GM19351 (cell line): ENCODE results near the gene CCBE1.
A peak's percentile ranks its signal among the peaks of the same experiment; 100 is the strongest.
"Not testable (repeated sequence)": the region's sequence is repeated elsewhere in the genome, so short reads cannot be mapped to it uniquely, and the experiment has no call there.

Experiments
- ATAC-seq: cut with Tn5 transposase; IDR thresholded peaks from one replicate; pipeline ENCODE4 v1.9.1; 2021; ENCODE audit warnings: mild to moderate bottlenecking, moderate library complexity; ENCODE audit not compliant: unreplicated experiment

The CCBE1 gene

DNA sequence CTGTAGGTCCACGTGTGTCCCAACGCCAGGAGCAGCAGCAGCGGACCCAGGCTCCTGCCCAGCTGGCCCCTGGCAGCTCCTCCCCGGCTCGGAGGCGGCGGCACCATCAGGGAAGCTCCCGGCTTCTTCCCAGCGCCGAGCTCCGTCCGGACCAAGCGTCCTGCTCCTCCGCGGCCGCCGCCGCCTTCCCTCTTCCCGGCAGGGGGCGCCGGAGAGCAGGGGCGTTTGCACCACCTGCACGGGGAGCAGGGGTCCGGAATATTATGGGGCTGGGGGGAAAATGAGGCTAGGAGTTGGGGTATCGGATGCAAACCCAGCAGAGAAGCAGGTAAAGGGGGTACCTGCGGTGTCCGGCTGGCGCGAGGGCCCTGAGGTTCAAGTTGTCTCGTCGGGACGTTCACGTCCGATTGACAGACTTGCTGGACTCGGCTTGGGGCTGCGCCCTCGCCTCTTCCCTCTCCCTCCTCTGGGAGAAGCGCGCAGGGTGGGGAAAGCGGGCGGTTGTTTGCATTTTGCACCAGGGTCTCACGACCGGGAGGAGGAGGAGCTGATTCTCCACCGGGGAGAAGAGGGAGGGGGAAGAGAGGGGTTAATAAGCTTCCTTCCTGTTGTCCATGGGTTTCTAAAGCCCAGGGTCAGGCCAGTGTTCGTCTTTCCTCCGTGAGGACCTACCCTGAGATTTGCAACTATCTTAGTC lies at the start of gene CCBE1:
TSS of gene CCBE1 (minus strand) at position 188 of the 697 bp plus-strand sequence.
- ATAC-seq: peak; percentile 79

DNA sequence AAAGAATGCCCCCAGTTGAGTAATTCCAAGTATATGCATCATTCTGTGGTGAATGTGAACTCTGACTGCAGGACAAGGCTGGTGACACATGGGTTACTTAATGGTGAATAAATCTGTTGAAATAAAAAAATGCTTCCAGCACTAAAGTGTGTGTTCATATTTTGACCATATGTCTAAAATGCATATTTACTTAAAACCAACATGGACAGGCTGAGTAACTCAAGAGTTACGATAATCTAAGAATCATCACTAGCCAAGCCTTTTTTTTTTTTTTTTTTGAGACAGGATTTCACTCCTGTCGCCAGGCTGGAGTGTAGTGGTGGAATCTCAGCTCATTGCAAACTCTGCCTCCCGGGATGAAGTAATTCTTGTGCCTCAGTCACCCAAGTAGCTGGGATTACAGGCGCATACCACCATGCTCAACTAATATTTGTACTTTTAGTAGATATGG lies 47.1 kb upstream of the CCBE1 start:
- no peak for ATAC-seq

GRCh38 chr18:59743566-59743965 lies 46.3 kb upstream of the CCBE1 start:
- ATAC-seq: no peak

DNA sequence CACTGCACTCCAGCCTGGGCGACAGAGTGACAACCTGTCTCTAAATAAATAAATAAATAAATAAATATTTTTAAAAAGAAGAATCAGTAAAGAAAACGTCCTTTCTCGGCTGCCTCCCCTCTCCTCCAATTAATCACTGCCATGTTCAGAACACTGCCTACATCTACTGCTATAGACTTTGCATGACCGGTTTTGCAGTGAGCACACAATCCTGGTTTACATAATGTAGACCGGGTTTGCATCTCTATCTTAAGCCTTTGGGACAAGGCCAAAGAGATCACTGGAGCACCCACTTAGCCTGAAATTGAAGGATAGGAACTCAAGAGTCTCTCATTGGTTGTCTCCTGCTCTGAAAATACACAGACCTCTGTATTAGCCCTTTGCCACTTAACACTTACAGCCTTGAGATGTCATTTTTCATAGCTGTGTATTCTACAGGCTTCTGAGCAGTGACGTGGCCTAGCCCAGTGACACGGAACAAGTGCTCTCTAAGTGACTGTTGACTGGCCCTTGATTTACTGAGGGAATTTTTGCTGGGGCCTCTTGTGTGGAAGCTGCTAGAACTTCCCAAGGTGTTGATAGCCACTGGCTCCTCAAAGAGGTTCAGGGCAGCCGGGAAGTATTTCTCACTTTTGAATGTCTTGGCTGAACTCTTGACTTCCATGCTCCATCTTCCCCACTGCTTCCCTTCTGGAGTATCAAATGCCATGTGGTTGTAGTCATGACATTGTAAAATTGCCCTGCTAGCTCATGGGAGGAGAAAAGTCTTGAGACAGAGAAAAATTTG lies 45.3 kb upstream of the CCBE1 start:
- ATAC-seq: no peak

DNA sequence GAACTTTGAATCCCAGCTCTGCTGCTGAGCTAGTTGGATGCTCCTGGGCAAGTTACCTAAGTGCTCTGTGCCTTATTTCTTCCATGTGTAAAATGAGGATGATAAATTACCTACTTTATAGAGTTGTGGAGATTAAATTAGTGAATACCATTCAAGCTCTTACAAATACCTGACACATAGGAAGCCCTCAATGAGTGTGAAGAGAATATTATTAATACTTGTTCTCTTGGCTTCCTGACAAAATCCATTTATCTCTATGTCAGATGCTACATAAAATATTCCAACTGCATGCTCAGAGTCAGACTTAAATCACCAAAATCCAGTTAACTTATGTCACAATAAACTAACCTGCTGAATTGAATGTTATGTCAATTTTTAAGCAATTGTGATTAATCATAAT lies 42.9 kb upstream of the CCBE1 start:
- ATAC-seq: no peak

- no peak for ATAC-seq
Measured at GRCh38 chr18:59737776-59738300, 40.6 kb upstream of the CCBE1 start.

- not testable (repeated sequence) for ATAC-seq
Measured at GRCh38 chr18:59737335-59737734, 40.1 kb upstream of the CCBE1 start.

GRCh38 chr18:59736061-59736460 lies 38.8 kb upstream of the CCBE1 start:
- ATAC-seq: no peak

GRCh38 chr18:59735269-59735860 lies 38.1 kb upstream of the CCBE1 start:
- ATAC-seq: no peak

GRCh38 chr18:59733421-59733820 lies 36.2 kb upstream of the CCBE1 start:
- no peak for ATAC-seq

- ATAC-seq: no peak
Measured at GRCh38 chr18:59730896-59731295, 33.7 kb upstream of the CCBE1 start.

- ATAC-seq: no peak
Measured at GRCh38 chr18:59729781-59730180, 32.6 kb upstream of the CCBE1 start.

DNA sequence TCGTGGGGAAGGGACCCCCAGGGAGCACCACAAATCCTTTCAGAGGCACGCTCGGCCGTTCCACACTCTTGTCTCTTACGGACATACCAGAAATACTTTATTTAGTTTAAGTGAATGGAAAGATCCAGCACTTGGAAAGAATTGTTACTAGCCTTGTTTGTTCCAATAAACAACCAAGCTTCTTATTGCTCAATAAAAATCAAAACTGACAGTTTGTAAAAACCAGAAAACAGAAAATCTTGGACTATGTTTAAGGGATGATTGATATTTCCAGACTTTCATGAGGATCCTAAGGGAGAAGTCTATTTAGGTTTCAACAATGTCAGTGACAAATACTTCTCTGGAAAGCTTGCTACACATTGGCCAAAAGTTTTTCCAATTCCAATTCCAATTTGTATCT lies 31.6 kb upstream of the CCBE1 start:
- no peak for ATAC-seq

- ATAC-seq: no peak
Measured at GRCh38 chr18:59725142-59725541, 27.9 kb upstream of the CCBE1 start.

DNA sequence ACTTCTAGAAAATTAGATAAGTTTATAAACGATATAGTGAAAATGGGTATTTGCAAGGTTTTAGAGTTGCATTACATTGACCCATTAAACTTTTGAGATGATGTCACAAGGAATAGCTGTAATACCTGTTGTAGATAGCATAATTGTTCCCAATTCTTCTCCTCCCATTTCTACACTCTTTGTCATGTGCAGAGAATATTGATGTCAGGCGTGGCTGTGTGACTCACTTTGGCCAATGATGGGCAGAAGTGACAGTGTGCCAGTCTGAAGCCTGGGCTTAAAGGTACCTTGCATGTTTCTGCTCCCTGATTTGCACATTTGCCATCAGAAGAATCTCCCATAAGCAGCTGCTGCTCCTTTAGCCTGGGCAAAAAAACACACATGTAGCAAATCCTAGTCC lies 26.9 kb upstream of the CCBE1 start:
- ATAC-seq: no peak

GRCh38 chr18:59721931-59722330 lies 24.7 kb upstream of the CCBE1 start:
- ATAC-seq: no peak

DNA sequence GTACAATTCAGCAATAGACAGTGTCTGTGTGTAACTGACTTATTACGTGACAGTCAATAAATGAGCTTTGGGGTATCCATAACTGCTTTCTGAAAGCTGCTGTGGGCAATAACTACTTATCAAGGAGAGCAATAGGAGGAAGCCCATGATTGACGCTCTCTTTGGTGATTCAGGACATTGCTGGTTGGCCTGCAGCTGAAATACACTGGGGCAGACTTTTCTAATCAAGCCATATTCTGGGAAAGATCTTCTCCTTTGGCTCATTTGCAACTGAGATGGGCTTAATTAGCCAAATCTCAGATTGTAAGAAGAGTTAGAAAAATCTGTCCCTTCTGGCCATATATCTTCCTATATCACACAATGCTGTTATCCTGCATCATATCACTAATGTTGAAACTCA lies 24.0 kb upstream of the CCBE1 start:
- ATAC-seq: no peak

DNA sequence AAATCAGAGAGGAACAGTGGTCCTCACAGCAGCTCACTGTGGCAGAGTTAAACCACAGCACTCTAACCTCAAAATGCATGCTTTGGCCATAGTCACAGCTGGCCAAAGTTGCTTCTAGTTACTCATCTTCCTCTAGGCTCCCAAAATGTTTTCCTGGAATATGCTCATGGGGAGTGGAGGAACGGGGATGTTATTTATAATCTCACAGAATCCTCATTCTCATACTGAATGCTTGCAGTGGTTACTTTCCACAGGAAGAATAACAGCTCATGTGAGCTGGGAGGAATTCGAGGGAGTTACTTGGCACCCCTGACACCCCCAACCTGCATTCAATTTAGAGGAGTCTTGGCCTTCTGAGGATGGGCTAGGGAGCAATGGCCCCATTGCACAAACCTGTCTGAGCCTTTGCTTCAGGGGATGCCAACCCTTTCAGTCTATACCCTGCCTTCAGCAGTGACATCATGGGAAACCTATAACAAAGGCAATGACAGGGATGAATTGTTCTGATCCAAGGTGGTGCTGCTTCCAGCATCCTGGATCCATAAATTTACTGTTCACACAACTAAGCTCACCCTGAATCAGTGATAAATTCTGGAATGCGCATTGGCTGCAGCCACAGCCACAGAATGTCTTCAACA lies 22.4 kb upstream of the CCBE1 start:
- no peak for ATAC-seq

DNA sequence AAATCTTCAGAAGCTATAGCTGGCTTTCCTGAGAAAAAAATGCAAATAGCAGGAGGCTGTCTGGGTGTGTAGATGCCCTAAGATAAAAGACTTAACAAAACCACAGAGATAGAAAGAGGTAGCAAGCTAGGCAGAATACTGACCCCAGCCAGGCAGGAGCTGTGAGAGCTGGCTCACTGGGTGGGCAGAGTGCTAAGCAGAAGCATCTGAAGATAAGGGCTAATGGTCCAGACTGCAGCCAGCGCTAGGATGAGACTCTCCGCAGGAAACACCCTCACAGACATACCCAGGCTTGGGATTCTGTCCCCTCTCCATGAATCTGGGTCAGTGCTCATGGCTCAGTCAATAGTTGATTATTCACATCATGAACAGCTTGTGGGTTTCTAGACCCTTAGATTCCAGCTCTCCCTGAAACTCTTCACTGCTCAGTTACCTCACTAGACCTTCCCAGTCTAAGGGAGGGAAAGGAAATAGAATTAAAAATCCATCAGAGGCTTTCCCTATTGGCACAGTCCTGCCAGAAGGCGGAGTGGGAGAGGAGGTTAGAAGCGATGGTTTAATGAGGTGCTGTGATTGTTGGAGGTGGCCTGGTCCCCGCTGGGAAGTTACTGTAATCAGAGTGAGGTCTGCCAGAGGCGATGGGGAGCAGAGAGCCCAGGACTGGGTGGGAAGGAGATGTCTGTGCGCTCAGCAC lies 21.4 kb upstream of the CCBE1 start:
- no peak for ATAC-seq

GRCh38 chr18:59718108-59718463 lies 20.9 kb upstream of the CCBE1 start:
- no peak for ATAC-seq

- no peak for ATAC-seq
Measured at GRCh38 chr18:59717291-59717690, 20.1 kb upstream of the CCBE1 start.
